IPS-18a (cell line): ENCODE data around the gene ANXA10.

ENCODE experiments used
- H3K27ac ChIP-seq: one replicate; pipeline ENCODE4 v1.5.1; 2013; ENCODE audit warnings: low read length
- H3K27me3 ChIP-seq: one replicate; pipeline ENCODE4 v1.6.1; 2013; ENCODE audit warnings: mild to moderate bottlenecking, low read length; ENCODE audit not compliant: control insufficient read depth, insufficient read depth
- H3K36me3 ChIP-seq: one replicate; pipeline ENCODE4 v1.6.1; 2013; ENCODE audit warnings: low read depth, low read length; ENCODE audit not compliant: control insufficient read depth
- H3K4me1 ChIP-seq: one replicate; pipeline ENCODE4 v1.6.1; 2013; ENCODE audit warnings: low read depth, low read length; ENCODE audit not compliant: control insufficient read depth
- H3K4me3 ChIP-seq: one replicate; pipeline ENCODE4 v1.5.1; 2013; ENCODE audit warnings: low read length
- H3K9ac ChIP-seq: one replicate; pipeline ENCODE4 v1.6.1; 2013; ENCODE audit warnings: mild to moderate bottlenecking, low read length, moderate library complexity
- H3K9me3 ChIP-seq: one replicate; pipeline ENCODE4 v1.6.1; 2013; ENCODE audit warnings: low read depth, low read length; ENCODE audit not compliant: control insufficient read depth

Gene ANXA10

DNA sequence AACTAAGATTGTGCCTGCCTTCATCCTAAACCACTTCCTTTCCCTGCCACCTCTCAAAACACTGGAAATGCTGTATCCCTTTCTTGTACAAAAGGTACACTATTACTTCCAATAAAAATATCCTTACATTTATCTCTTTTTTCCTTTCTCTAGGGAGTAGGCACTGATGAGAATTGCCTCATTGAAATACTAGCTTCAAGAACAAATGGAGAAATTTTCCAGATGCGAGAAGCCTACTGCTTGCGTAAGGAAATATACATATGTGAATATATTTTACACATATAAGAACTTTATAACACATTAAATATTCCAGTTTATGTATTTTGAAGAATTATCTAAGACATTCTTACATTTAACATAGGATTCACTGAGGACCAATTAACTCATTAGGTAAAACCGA is 71.7 kb downstream of the ANXA10 start:
- H3K9me3 ChIP-seq, result no peaks in the 10 kb centered on the region
- H3K4me3 ChIP-seq, result no peak overlapping the region
- H3K27me3 ChIP-seq, result no peaks in the 10 kb centered on the region
- H3K36me3 ChIP-seq, result no peaks in the 10 kb centered on the region
- no peak overlapping the region for H3K27ac ChIP-seq
- no peak overlapping the region for H3K9ac ChIP-seq
- H3K4me1 ChIP-seq, result no peaks in the 10 kb centered on the region

DNA sequence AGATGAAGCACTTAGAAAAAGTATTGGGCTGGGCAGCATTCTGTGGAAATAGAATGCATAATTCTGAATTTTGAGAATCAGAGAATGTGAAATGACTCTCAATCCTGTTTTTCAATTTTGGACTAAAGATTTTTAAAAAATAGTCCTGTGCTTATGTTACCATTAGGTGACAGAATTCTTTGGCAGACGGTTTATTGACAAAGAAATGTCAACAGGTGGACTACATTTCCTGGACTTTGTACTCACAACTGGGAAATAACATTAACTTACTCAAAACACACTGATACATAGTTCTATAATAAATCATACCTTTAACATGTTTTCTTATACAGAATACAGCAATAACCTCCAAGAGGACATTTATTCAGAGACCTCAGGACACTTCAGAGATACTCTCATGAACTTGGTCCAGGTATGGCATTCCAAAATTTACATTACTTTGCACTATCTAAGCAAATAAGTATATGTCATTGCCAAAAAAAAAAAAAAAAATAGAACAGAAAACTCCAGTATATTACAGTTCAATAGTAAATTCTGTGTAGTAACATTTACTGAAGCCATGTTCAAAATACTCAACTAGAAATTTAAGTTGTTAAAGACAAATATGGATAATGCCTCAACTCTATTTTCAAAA is 72.7 kb downstream of the ANXA10 start:
- H3K4me1 ChIP-seq, result no peaks in the 10 kb centered on the region
- H3K36me3 ChIP-seq, result no peaks in the 10 kb centered on the region
- no peak overlapping the region for H3K4me3 ChIP-seq
- H3K9me3 ChIP-seq, result no peaks in the 10 kb centered on the region
- H3K27me3 ChIP-seq, result no peaks in the 10 kb centered on the region
- no peak overlapping the region for H3K27ac ChIP-seq
- H3K9ac ChIP-seq, result no peak overlapping the region

DNA sequence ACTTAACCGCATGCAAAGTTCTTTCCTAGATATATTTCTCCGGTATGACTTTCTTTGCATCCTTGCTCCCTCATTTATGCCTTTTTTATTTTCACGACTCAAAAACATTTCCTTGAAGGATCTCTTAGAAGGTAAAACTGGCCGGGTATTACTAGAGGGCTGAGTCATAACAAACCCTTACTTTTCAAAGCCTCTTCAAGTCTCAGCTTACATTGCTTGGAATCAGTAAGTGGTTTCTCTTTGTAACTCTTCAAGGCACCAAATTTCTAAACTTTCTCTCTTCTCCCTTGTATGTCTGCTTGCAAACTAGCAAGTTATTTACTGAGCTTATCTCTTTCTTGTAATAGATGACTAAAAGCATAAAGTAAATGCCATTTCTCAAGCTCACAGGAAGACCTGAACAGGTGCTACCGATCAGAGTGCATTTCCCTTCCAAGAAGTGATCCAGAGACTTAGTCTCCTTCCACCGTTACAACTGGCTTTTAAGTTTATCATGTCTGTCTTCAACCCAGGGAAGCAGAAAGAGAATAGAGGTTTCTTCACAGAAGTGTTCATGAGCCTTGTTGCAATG is 75.5 kb downstream of the ANXA10 start:
- H3K27me3 ChIP-seq, result no peaks in the 10 kb centered on the region
- no peak overlapping the region for H3K9ac ChIP-seq
- no peaks in the 10 kb centered on the region for H3K9me3 ChIP-seq
- no peak overlapping the region for H3K4me3 ChIP-seq
- no peaks in the 10 kb centered on the region for H3K36me3 ChIP-seq
- peaks cover 10% of the 10 kb centered on the region for H3K4me1 ChIP-seq
- H3K27ac ChIP-seq, result no peak overlapping the region

DNA sequence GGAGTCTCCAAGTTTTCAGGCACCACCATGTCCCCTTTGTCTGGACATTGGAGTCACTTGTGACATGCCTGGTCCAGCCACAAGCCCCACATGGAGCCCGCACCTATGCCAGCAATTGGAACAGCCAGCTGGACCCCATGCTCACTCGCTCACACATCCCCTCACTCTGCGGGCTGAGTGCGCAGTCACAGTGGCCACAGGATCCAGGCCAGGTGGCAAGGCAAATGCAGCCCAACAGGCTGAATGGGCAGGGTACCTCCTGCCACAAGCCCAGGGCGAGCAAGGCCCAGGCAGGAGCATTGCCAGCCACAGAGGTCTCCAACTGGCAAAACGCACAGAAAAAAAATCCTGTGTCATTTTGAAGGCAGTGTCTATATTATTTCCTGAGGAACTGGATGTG is 82.0 kb downstream of the ANXA10 start:
- Histone ChIP-seq H3K4me1 (peaks cover 10% of the 10 kb centered on the region), H3K9me3 (no peaks in the 10 kb centered on the region), H3K27me3 (no peaks in the 10 kb centered on the region), H3K27ac (no peak overlapping the region), H3K9ac (no peak overlapping the region), H3K36me3 (no peaks in the 10 kb centered on the region), H3K4me3 (no peak overlapping the region)

DNA sequence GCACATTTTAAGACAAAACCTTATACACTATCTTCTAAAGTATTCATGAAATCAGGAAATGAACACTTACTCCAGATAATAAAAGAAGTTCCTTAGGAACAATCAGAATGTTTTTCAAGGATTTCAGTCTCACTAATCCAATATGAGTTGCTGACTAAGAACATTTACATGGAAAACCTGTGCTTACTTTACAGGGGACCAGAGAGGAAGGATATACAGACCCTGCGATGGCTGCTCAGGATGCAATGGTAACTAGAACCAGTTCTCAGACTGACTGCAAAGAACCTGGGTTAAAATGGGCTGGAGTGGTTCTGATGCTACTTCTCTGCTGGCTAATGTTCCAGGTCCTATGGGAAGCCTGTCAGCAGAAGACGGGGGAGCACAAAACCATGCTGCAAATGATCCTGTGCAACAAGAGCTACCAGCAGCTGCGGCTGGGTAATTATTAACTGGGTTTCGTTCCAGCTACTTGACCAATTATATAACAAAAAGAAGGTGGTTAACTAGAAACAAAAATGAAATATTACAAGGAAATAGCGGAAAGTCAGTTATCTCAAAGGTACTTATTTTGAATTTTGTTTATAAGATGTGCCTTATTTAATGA is 85.3 kb downstream of the ANXA10 start:
- H3K9ac ChIP-seq, result no peak overlapping the region
- no peaks in the 10 kb centered on the region for H3K4me1 ChIP-seq
- no peak overlapping the region for H3K27ac ChIP-seq
- no peaks in the 10 kb centered on the region for H3K27me3 ChIP-seq
- no peaks in the 10 kb centered on the region for H3K9me3 ChIP-seq
- no peaks in the 10 kb centered on the region for H3K36me3 ChIP-seq
- H3K4me3 ChIP-seq, result no peak overlapping the region

DNA sequence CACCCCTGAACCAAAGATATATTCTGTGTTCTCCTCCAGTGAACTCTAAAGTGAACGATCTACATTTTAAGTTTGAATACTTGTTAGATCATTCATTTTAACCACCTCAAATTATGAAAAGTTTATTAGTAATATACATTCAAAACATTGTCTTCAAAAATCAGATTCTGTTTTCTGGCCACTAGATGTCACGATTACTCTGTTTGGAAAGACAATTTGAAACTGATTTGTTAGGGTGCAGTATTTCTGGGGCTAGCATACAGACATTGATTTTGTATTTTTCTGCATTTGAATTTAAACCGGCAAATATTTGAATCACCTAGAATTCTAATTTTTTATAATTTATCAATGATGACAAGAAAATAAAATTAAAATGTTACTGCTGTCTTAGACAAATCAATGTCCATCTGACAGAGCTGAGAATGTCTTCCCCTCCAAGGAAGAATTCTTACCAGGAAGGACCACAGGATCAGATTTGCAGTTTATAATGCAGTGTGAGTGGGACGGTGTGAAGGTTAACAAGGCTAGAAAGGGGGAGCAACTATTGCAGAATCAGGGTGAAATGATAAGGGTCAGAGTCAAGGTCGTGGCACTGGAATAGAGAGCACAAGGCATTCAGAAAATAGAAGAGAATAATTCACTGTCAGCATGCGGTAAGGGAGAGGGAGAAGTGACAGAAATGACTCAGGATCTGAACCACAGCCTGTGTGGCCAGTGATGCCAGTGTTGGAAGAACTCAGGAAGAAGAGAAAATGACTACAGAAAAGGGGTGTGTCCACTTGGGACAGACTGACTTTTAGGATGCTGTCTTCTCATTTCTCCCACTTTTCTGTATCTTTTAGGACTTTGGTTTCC is 91.6 kb downstream of the ANXA10 start:
- H3K9me3 ChIP-seq, result no peaks in the 10 kb centered on the region
- H3K4me3 ChIP-seq, result no peak overlapping the region
- H3K4me1 ChIP-seq, result no peaks in the 10 kb centered on the region
- H3K36me3 ChIP-seq, result no peaks in the 10 kb centered on the region
- H3K27ac ChIP-seq, result no peak overlapping the region
- no peaks in the 10 kb centered on the region for H3K27me3 ChIP-seq
- no peak overlapping the region for H3K9ac ChIP-seq

DNA sequence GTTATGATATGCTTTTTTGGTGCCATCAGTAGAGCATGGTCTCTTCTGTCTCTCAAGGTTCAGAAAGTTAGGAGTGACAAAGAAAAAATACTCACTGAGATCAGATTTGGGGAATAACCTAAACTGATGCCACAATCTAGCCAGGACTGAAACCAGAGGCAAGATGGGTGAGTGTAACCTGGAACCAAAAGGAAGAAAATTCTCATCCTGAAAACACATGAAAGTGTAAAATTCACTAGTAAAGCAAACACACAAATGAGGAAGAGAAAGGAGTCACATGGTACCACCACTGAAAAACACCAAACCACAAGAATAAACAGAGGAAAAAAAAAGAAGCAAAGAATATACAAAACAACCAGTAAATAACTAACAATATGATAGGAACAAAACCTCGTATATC is 96.4 kb downstream of the ANXA10 start:
- no peak overlapping the region for H3K27ac ChIP-seq
- H3K9me3 ChIP-seq, result no peaks in the 10 kb centered on the region
- H3K36me3 ChIP-seq, result no peaks in the 10 kb centered on the region
- no peak overlapping the region for H3K9ac ChIP-seq
- H3K4me1 ChIP-seq, result no peaks in the 10 kb centered on the region
- H3K4me3 ChIP-seq, result no peak overlapping the region
- H3K27me3 ChIP-seq, result no peaks in the 10 kb centered on the region

DNA sequence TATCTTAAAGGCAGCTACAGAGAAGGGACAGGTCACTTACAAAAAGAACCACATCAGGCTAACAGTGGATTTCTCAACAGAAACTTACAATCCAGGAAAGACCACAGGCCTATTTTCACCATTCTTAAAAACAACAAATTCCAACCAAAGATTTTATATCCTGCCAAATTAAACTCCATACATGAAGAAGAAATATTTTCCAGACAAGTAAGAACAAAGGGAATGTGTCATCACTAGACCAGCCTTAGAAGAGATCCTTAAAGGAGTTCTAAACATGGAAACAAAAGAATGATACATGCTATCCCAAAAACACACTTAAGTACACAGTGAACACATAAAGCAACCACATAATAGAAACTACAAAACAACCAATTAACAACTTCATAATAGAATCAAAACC is 105.6 kb downstream of the ANXA10 start:
- Histone ChIP-seq H3K4me1 (no peaks in the 10 kb centered on the region), H3K36me3 (no peaks in the 10 kb centered on the region), H3K27ac (no peak overlapping the region), H3K27me3 (no peaks in the 10 kb centered on the region), H3K9ac (no peak overlapping the region), H3K9me3 (peaks cover 7% of the 10 kb centered on the region), H3K4me3 (no peak overlapping the region)

DNA sequence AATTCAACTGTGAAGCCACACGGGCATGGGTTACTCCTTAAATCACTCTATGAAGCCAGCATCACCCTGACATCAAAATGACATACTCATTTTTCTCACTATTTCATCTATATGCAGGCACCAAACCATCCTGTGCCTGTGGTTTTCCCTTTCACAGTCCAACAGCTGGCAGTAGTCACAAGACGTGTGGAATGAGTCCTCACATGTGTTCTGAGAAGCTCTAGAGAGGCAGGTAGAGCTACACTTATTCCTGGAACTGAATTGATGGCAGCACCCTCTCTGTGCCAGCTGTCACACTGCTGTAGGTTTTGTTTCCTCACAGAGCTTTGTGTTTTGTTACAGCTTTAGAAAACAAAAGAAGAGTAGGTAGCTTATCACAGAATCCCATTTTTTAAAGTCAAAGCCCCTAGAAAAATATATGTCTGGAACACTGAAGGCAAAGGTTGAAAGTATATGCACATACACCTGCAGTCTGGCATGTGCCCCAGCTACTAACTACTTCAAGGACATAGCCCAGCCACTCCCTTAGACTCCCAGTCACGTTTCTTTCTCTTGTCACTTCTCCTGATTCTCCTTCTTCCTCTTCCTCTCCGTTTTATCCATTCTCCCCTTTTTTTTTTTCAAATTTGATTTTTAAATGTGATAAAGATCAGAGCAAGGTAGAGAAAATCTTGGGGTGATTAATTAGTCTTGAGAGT is 107.1 kb downstream of the ANXA10 start:
- H3K27me3 ChIP-seq, result no peaks in the 10 kb centered on the region
- no peak overlapping the region for H3K27ac ChIP-seq
- no peak overlapping the region for H3K4me3 ChIP-seq
- no peaks in the 10 kb centered on the region for H3K36me3 ChIP-seq
- no peaks in the 10 kb centered on the region for H3K4me1 ChIP-seq
- peaks cover 21% of the 10 kb centered on the region for H3K9me3 ChIP-seq
- no peak overlapping the region for H3K9ac ChIP-seq

DNA sequence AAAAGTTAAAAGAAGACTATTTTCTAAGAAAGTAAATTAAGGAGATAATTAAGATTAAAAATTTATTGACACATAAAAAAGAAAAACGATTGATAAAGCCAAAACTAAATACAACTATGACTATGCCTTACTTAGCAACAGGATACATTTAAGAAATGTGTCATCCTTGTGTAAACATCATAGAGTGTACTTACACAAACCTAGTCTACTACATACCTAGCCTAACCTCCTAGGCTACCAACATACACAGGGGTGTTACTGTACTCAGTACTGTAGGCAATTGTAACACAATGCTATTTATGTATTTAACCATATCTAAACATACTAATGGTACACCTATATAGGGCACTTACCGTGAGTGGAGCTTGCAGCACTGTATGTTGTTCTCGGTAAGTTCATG is 108.3 kb downstream of the ANXA10 start:
- Histone ChIP-seq H3K9ac (no peak overlapping the region), H3K4me1 (no peaks in the 10 kb centered on the region), H3K27ac (no peak overlapping the region), H3K27me3 (no peaks in the 10 kb centered on the region), H3K9me3 (peaks cover 21% of the 10 kb centered on the region), H3K4me3 (no peak overlapping the region), H3K36me3 (no peaks in the 10 kb centered on the region)

DNA sequence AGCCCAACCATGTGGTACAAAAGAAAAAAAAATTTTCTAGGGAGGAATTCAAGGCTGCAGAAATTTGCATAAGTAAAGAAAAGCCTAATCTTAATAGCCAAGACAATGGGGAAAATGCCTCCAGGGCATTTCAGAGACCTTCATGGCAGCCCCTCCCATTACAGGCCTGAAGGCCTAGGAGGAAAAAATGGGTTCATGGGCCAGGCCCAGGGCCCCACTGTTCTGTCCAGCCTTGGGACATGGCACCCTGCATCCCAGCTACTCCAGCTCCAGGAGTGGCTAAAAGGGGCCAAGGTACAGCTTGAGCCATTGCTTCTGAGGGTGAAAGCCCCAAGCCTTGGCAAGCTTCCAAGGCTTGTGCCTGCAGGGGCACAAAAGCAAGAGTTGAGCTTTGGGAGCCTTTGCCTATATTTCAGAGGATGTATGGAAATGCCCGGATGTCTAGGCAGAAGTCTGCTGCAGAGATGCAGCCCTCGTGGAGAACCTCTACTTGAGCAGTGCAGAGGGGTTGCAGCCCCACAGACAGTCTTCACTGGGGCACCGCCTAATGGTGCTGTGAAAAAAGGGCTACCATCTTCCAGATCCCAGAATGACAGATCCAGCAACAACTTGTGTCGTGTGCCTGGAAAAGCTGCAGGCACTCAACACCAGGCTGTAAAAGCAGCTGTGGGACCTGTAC is 111.0 kb downstream of the ANXA10 start:
- Histone ChIP-seq H3K4me3 (no peak overlapping the region), H3K27ac (no peak overlapping the region), H3K9me3 (peaks cover 21% of the 10 kb centered on the region), H3K27me3 (no peaks in the 10 kb centered on the region), H3K4me1 (no peaks in the 10 kb centered on the region), H3K9ac (no peak overlapping the region), H3K36me3 (no peaks in the 10 kb centered on the region)
